Measurements from ENCODE around the gene PRKCE.

Gene PRKCE

DNA sequence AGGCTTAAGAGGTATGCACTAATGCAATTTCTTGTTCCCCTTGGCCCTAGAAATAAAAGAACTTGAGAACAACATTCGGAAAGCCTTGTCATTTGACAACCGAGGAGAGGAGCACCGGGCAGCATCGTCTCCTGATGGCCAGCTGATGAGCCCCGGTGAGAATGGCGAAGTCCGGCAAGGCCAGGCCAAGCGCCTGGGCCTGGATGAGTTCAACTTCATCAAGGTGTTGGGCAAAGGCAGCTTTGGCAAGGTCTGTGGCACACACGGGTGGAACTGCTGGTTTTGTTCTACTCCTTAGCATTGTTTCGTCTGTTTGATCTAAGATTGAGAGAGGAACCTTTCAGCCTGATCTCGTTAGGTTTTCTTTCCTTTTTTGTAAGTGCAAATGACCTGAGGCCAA, 355.9 kb downstream of the PRKCE start:
- no peak for DNase-seq

GRCh38 chr2:46008091-46008870, 356.8 kb downstream of the PRKCE start:
- no peak for DNase-seq

DNA sequence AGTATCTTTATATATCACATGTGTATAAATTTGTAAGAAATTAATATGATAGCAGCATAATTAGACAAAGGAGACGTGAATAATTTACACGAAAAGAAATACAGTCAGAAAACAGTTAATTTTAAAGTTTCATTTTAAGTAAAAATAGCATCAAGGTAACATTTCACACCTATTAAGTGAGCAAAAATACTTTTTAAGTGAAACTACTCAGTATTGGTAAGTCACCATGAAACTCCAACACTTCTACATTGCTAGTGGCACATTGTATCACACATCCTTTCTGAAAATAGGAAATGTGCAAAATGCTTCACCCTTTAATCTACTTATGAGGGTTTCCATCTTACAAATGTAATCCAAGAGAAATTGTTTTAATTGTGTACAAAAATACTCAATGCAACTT, 357.8 kb downstream of the PRKCE start:
- DNase-seq: no peak

- DNase-seq: no peak
Measured at GRCh38 chr2:46009772-46010171, 358.3 kb downstream of the PRKCE start.

GRCh38 chr2:46010223-46010924, 358.9 kb downstream of the PRKCE start:
- DNase-seq: no peak

GRCh38 chr2:46010925-46011490, 359.5 kb downstream of the PRKCE start:
- DNase-seq: no peak

DNA sequence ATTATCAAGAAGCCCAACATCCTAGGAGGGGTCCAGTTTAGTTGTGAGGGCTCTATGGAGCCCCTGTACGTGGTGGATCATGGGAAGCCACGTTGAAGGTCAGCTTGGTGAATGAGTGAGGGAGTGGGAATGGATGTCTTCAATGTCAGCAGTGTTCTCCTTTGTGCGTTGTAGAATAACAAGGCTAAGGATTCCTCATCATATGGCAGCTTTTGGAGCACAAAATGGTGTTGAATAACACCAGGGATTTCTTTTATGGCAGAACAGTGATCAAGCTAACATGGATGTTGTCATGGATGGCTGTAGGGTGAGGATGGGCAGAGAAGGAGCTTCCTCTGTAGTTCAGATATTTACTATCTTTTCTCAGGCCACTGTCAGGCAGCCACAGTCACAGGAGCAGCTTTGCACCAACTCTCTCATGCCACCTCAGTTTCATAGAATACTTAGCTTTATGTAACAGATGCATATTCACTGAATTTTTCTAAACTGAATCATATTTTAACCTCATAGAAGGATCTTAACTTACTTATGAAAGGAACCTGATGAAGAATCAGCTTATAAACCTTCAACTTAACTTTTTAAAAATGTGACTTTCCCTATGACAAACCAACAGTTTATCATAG, 361.3 kb downstream of the PRKCE start:
- no peak for DNase-seq

- no peak for DNase-seq
Measured at GRCh38 chr2:46013726-46014125, 362.3 kb downstream of the PRKCE start.

GRCh38 chr2:46014911-46015654, 363.6 kb downstream of the PRKCE start:
- DNase-seq: no peak

DNA sequence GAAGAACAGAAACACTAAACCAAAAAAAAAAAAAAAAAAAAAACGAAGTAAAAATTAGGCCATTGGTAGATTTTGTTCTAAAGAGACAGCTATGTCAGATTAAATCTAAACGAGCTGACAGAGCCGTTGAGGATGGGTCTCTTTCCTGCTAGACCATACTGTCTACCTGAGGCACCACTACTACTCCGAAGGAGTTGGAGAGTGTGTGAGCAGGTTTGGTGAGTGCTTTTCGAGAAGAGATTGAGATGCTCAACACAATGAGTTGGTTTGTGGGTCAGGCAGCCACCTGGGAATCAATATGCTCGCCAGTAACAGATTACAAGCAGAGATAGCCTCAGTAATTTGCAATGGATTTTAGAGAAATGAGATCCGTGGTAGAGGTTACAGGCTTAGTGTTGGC, 364.2 kb downstream of the PRKCE start:
- no peak for DNase-seq

DNA sequence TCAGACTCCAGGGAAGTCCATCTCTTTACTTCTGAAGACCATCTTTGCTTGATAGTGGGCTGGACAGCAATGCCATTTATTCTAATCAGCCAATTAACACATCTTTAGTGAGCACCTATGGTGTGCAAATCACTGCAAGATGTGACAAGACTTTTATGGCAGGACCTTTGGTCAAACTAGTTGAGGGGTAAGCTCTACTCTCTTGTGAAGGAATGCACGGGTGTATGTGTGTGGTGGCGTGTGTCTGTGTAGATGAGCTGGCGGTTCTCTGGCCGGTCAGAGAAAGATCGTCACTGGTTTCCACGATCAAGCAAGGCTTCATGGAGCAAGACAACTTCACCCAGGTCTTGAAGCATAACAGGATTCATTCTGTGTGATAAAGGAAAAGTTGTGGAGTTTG, 364.6 kb downstream of the PRKCE start:
- DNase-seq: no peak

GRCh38 chr2:46018773-46019591, 367.5 kb downstream of the PRKCE start:
- no peak for DNase-seq

DNA sequence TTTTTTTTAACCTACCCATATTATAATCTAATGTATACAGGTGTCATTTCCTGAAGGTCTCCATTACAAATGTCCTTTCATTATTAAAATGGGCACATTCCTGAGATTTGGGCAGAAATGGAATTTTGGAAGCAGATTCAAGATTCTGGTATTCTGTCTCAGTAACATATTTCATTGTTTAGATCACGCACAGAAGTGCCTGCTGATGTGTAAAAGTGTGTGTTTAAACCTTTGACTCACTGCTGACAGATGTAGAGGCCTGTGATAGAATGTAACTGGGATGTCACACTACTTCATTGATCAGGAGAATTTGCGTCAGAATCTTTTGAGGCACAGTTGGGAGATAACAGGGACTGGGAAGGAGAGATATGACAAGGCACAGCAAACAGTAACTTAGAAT, 368.9 kb downstream of the PRKCE start:
- no peak for DNase-seq

- DNase-seq: no peak
Measured at GRCh38 chr2:46023165-46023854, 371.8 kb downstream of the PRKCE start.

GRCh38 chr2:46024146-46024779, 372.8 kb downstream of the PRKCE start:
- DNase-seq: no peak

GRCh38 chr2:46025081-46025480, 373.6 kb downstream of the PRKCE start:
- DNase-seq: no peak

DNA sequence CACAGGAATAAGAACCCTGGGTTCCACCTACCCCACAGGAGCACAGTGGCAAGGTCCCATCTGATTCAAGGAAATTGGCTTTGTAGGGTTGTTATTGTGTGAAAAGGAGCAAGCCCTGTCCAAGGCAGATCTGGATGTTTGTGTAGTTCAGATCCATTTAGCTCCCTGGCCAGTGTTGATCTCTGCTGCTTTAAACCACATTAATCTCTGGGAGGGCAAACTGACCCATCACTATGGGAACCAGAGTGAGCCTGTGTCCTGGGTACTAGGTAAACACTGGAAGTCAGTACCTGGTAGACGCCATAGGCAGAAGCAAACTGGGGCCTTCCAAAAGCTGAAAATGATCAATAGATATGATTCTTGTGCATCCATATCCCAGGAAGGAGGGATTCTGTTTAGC, 374.2 kb downstream of the PRKCE start:
- no peak for DNase-seq

DNA sequence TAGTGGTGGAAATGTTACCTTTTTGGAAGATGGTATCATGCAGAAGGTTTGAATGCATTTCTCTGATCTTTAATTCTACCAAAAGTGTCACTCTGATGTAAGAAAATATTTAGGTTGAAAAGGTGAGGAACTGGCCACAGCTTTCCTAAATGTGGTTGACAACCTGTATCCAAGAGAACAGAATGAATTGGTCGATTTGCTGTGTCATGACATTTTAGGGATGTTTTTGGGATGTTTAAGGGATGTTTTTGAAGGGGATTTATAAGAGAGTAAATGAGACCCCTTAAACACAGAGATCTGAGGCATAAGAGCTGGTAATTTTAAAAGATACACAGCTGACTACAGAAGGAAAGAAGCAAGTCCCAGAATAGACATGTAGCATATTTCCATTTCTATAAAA, 375.0 kb downstream of the PRKCE start:
- no peak for DNase-seq

DNA sequence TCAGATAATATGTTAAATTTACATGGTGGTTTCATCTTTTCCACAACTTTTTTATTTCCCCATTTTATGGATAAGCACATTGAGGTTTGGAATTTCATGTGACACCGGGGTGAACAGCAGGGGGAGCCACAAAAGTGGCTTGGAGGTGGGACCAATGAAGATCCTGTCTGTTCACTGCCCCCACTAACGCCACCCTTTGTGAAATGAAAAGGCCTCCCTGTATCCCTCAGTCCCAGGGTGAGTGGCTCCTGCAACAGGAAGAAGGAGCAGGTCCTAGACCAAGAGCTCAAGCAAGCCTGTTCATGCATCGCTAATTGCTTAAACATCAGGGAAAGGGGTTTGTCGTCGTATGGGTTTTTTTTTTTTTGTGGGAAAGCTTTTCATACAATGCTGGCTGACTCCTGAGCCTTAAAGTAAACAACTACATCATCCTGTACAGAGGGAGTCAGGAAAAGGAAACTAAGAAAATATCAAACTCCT, 377.9 kb downstream of the PRKCE start:
- DNase-seq: no peak

GRCh38 chr2:46030330-46030729, 378.9 kb downstream of the PRKCE start:
- DNase-seq: no peak

All from GF-D8 (cell line).